HCT116 (cell line): ENCODE results near the gene BRINP1. TPM values are rescaled to one million over a fixed set of nuclear protein-coding genes. Genes with fewer than 3 reads are reported as not detected.
"Not testable (repeated sequence)": the region's sequence is repeated elsewhere in the genome, so short reads cannot be mapped to it uniquely, and the experiment has no call there.

Experiments
- ATAC-seq: fragments of 200-7000 bp; cut with Tn5 transposase; 2 replicates; pipeline ENCODE4 v1.9.1; 2020; ENCODE audit warnings: mild to moderate bottlenecking, moderate library complexity
- BruUV-seq: library from RNA; stranded (reverse); fragments of 400-500 nt; replicated peaks from 2 replicates; lab custom pipeline; 2021; lab: Mats Ljungman, UMichigan
- CTCF ChIA-PET: fragments of 300-600 bp; sonication (Branson Sonifier 250); formaldehyde crosslinking; loops from one replicate; lab custom pipeline; 2021; ENCODE audit warnings: antibody characterized with exemption; lab: Charles Lee
- POLR2A ChIA-PET: fragments of 300-600, 350-600 bp; sonication (Branson Sonifier 250); formaldehyde crosslinking; loops from one replicate; lab custom pipeline; 2021; ENCODE audit warnings: antibody characterized with exemption; lab: Charles Lee
- RAD21 ChIA-PET, 2 experiments: fragments of 300-600 bp; sonication (Branson Sonifier 250); formaldehyde crosslinking; loops; one replicate each; lab custom pipeline; 2023; ENCODE audit warnings: low total read pairs in 2 of 2; ENCODE audit not compliant: uncharacterized antibody in 2 of 2, unreplicated experiment in 2 of 2, low non-redundant PET in 1 of 2; lab: Charles Lee
- DNase-seq: peaks from one replicate; pipeline ENCODE4 v3.0.0-alpha.2; 2010; ENCODE audit warnings: low read depth, low spot score
- H2AFZ ChIP-seq: fragments of 200-600 bp; shearing (Covaris generic), sonication (generic); 2 replicates; pipeline ENCODE4 v1.6.1; 2017; ENCODE audit warnings: low read depth, mixed run types, mixed read lengths, antibody characterized with exemption, low read length; ENCODE audit not compliant: poor library complexity, severe bottlenecking
- H3K27ac ChIP-seq: 2 replicates; pipeline ENCODE4 v1.5.1; 2012; ENCODE audit warnings: low read depth, low read length
- H3K27me3 ChIP-seq: fragments of 200-600 bp; sonication (generic); 2 replicates; pipeline ENCODE4 v1.6.1; 2016; ENCODE audit warnings: mixed run types, low read length, mixed read lengths; ENCODE audit not compliant: insufficient read depth
- H3K36me3 ChIP-seq, 2 experiments: fragments of 200-500 bp in 1 of 2; fragments of 200-600 bp in 1 of 2; sonication (Bioruptor generic) in 1 of 2; sonication (generic) in 1 of 2; 2 replicates each; pipeline versions ENCODE4 v1.5.1 to v1.6.1; 2014 to 2016; ENCODE audit warnings: low read length in 2 of 2, inconsistent platforms in 1 of 2, mixed read lengths in 1 of 2, mixed run types in 1 of 2; ENCODE audit not compliant: insufficient read depth in 2 of 2, control insufficient read depth in 1 of 2
- H3K4me1 ChIP-seq, 2 experiments: fragments of 200-600 bp in 1 of 2; sonication (generic) in 1 of 2; 2 replicates each; pipeline versions ENCODE4 v1.5.1 to v1.6.1; 2012 to 2017; ENCODE audit warnings: low read length in 2 of 2, inconsistent platforms in 1 of 2, mild to moderate bottlenecking in 1 of 2, mixed read lengths in 1 of 2, mixed run types in 1 of 2, moderate library complexity in 1 of 2; ENCODE audit not compliant: insufficient read depth in 2 of 2, control insufficient read depth in 1 of 2
- H3K4me2 ChIP-seq: fragments of 200-600 bp; sonication (generic); 2 replicates; pipeline ENCODE4 v1.6.1; 2017; ENCODE audit warnings: mixed run types, low read length, mixed read lengths
- H3K4me3 ChIP-seq, 2 experiments: fragments of 200-600 bp in 1 of 2; sonication (generic) in 1 of 2; replicated peaks in 1 of 2; 2 replicates each; pipeline ENCODE4 v1.5.1; 2011 to 2016; ENCODE audit warnings: low read length in 2 of 2, control low read depth in 1 of 2, low read depth in 1 of 2, mild to moderate bottlenecking in 1 of 2, mixed read lengths in 1 of 2, mixed run types in 1 of 2
- H3K79me2 ChIP-seq: fragments of 200-600 bp; sonication (generic); 2 replicates; pipeline ENCODE4 v1.6.1; 2017; ENCODE audit warnings: mild to moderate bottlenecking, mixed run types, low read length, moderate library complexity, mixed read lengths; ENCODE audit not compliant: insufficient read depth
- H3K9ac ChIP-seq: fragments of 200-600 bp; sonication (generic); 2 replicates; pipeline ENCODE4 v1.6.1; 2016; ENCODE audit warnings: low read length, mixed read lengths
- H3K9me2 ChIP-seq: fragments of 200-600 bp; sonication (generic), shearing (Covaris generic); 2 replicates; pipeline ENCODE4 v1.6.1; 2017; ENCODE audit warnings: mixed run types, mild to moderate bottlenecking, moderate library complexity; ENCODE audit not compliant: insufficient read depth
- H3K9me3 ChIP-seq, 2 experiments: fragments of 200-500 bp in 1 of 2; fragments of 200-600 bp in 1 of 2; sonication (Bioruptor generic) in 1 of 2; sonication (generic) in 1 of 2; 2 replicates each; pipeline ENCODE4 v1.6.1; 2014 to 2017; ENCODE audit warnings: low read length in 2 of 2, mixed read lengths in 2 of 2, inconsistent platforms in 1 of 2, low read depth in 1 of 2, mild to moderate bottlenecking in 1 of 2, mixed run types in 1 of 2, moderate library complexity in 1 of 2; ENCODE audit not compliant: control insufficient read depth in 1 of 2, insufficient read depth in 1 of 2
- H4K20me1 ChIP-seq: fragments of 200-600 bp; sonication (generic), shearing (Covaris generic); 2 replicates; pipeline ENCODE4 v1.6.1; 2017; ENCODE audit warnings: mixed run types, mild to moderate bottlenecking, moderate library complexity; ENCODE audit not compliant: insufficient read depth
- ATF3 ChIP-seq: IDR thresholded peaks from 2 replicates; pipeline ENCODE4 v1.6.1; 2012
- CEBPB ChIP-seq: IDR thresholded peaks from 2 replicates; pipeline ENCODE4 v1.6.1; 2012; ENCODE audit warnings: low read depth
- CTCF ChIP-seq, 3 experiments: fragments of 200-600 bp in 1 of 3; sonication (generic) in 1 of 3; IDR thresholded peaks in 2 of 3; conservative IDR thresholded peaks in 1 of 3; 2 replicates each; pipeline ENCODE4 v1.5.1; 2012 to 2017; ENCODE audit warnings: low read depth in 2 of 3, low read length in 2 of 3, antibody characterized with exemption in 1 of 3, borderline replicate concordance in 1 of 3, control low read depth in 1 of 3, mild to moderate bottlenecking in 1 of 3, mixed read lengths in 1 of 3, mixed run types in 1 of 3, moderate library complexity in 1 of 3; ENCODE audit not compliant: insufficient read depth in 1 of 3
- EZH2phosphoT487 ChIP-seq: fragments of 200-600 bp; IDR thresholded peaks from 2 replicates; pipeline ENCODE4 v1.6.1; 2018; ENCODE audit warnings: antibody characterized with exemption, borderline replicate concordance
- FOSL1 ChIP-seq: IDR thresholded peaks from 2 replicates; pipeline ENCODE4 v1.6.1; 2012; ENCODE audit warnings: low read depth
- JUND ChIP-seq: IDR thresholded peaks from 2 replicates; pipeline ENCODE4 v1.6.1; 2012
- POLR2AphosphoS5 ChIP-seq: IDR thresholded peaks from 2 replicates; pipeline ENCODE4 v1.6.1; 2011; ENCODE audit warnings: mild to moderate bottlenecking, low read depth, low read length, moderate library complexity
- SRF ChIP-seq: IDR thresholded peaks from 2 replicates; pipeline ENCODE4 v1.6.1; 2012; ENCODE audit warnings: low read depth
- YY1 ChIP-seq: IDR thresholded peaks from 2 replicates; pipeline ENCODE4 v1.6.1; 2011; ENCODE audit warnings: low read length, low read depth, moderate library complexity, mild to moderate bottlenecking; ENCODE audit not compliant: insufficient replicate concordance; ENCODE audit errors: extremely low read depth
- ZBTB33 ChIP-seq: IDR thresholded peaks from 2 replicates; pipeline ENCODE4 v1.6.1; 2011; ENCODE audit warnings: mild to moderate bottlenecking, low read length, moderate library complexity; ENCODE audit not compliant: insufficient replicate concordance; ENCODE audit errors: extremely low read depth
- intact Hi-C: fragments of 100-400 bp; cut with micrococcal nuclease; formaldehyde crosslinking; loops from 2 replicates; pipeline ENCODE4 v1.10.0; 2022
- total RNA-seq: library from RNA; stranded (reverse); gene quantifications from one replicate; pipeline ENCODE4 v1.2.1, GENCODE V29; 2021; ENCODE audit not compliant: unreplicated experiment

The BRINP1 gene
- total RNA-seq, 1 experiment from 2014 or later, result not detected

GRCh38 chr9:119175581-119175980, 193.7 kb downstream of the BRINP1 start:
- Histone ChIP-seq H3K9me3 (peaks cover 4 to 13% of the 10 kb centered on the region in 2 experiments; a peak in 1 of 4 replicates), H3K9me2 (no peaks in the 10 kb centered on the region), H3K27ac (no peak overlapping the region), H4K20me1 (no peaks in the 10 kb centered on the region), H3K4me2 (no peak overlapping the region), H3K4me3 (no peak overlapping the region), H3K27me3 (no peaks in the 10 kb centered on the region), H3K9ac (no peak overlapping the region), H2AFZ (no peak overlapping the region), H3K36me3 (no peaks in the 10 kb centered on the region)
- ChIA-PET RAD21 (no interaction called here), CTCF (no interaction called here), POLR2A (no interaction called here)
- DNase-seq, result no peak
- intact Hi-C loops, result no loop called here
- BruUV-seq, result no TSS peak
- no peak for ATAC-seq
- no peak for TF ChIP-seq FOSL1
- no peak for TF ChIP-seq SRF
- TF ChIP-seq ZBTB33, result no peak
- TF ChIP-seq ATF3, result no peak
- no peak for TF ChIP-seq CTCF (IDR thresholded peaks at IDR 0.05 in 2 of 3, conservative IDR thresholded peaks at IDR 0.05 in 1 of 3; ENCODE audit: borderline replicate concordance in 1 of 3, insufficient read depth in 1 of 3, low read depth in 2 of 3, low read length in 2 of 3)
- no peak for TF ChIP-seq EZH2phosphoT487
- TF ChIP-seq YY1, result no peak
- no peak for TF ChIP-seq CEBPB
- TF ChIP-seq JUND, result no peak
- no peak for TF ChIP-seq POLR2AphosphoS5
- TF ChIP-seq, all 23 proteins: peak for 0
- H3K4me1 ChIP-seq, result no peaks in the 10 kb centered on the region
- H3K79me2 ChIP-seq, result no peaks in the 10 kb centered on the region

- H3K36me3 ChIP-seq, BruUV-seq, H3K27me3 ChIP-seq, H3K4me3 ChIP-seq, POLR2A ChIA-PET, intact Hi-C loops, H3K4me1 ChIP-seq, ATAC-seq, RAD21 ChIA-PET, H2AFZ ChIP-seq, H4K20me1 ChIP-seq, H3K27ac ChIP-seq, DNase-seq, H3K79me2 ChIP-seq, H3K9ac ChIP-seq, CTCF ChIA-PET, H3K9me3 ChIP-seq, H3K4me2 ChIP-seq, H3K9me2 ChIP-seq: not testable (repeated sequence)
These were observed 200.0 kb downstream of the BRINP1 start for GRCh38 chr9:119169222-119169621.
